Measurements from ENCODE around the gene TMEM121.
"Not testable (repeated sequence)": the region's sequence is repeated elsewhere in the genome, so short reads cannot be mapped to it uniquely, and the experiment has no call there.

TMEM121 gene

GRCh38 chr14:105547072-105547471, 20.7 kb downstream of the TMEM121 start:
- not testable (repeated sequence) for DNase-seq (ENCODE audit: low read depth)

- no peak for DNase-seq (ENCODE audit: low read depth)
Measured at GRCh38 chr14:105547741-105548169, 21.4 kb downstream of the TMEM121 start.

- no peak for DNase-seq (ENCODE audit: low read depth)
Measured at GRCh38 chr14:105549481-105549880, 23.1 kb downstream of the TMEM121 start.

- DNase-seq (ENCODE audit: low read depth) = no peak
Measured at GRCh38 chr14:105554022-105554421, 27.6 kb downstream of the TMEM121 start.

GRCh38 chr14:105554523-105554922, 28.1 kb downstream of the TMEM121 start:
- no peak for DNase-seq (ENCODE audit: low read depth)

- not testable (repeated sequence) for DNase-seq (ENCODE audit: low read depth)
Measured at GRCh38 chr14:105557671-105558070, 31.3 kb downstream of the TMEM121 start.

GRCh38 chr14:105558449-105559154, 32.2 kb downstream of the TMEM121 start:
- DNase-seq (ENCODE audit: low read depth) = not testable (repeated sequence)

- DNase-seq (ENCODE audit: low read depth) = not testable (repeated sequence)
Measured at GRCh38 chr14:105559384-105560047, 33.1 kb downstream of the TMEM121 start.

- not testable (repeated sequence) for DNase-seq (ENCODE audit: low read depth)
Measured at GRCh38 chr14:105560048-105560669, 33.8 kb downstream of the TMEM121 start.

- DNase-seq (ENCODE audit: low read depth) = not testable (repeated sequence)
Measured at GRCh38 chr14:105561345-105561744, 35.0 kb downstream of the TMEM121 start.

- no peak for DNase-seq (ENCODE audit: low read depth)
Measured at GRCh38 chr14:105562713-105563346, 36.4 kb downstream of the TMEM121 start.

GRCh38 chr14:105563347-105563737, 37.0 kb downstream of the TMEM121 start:
- no peak for DNase-seq (ENCODE audit: low read depth)

GRCh38 chr14:105564536-105564935, 38.2 kb downstream of the TMEM121 start:
- DNase-seq (ENCODE audit: low read depth) = not testable (repeated sequence)

GRCh38 chr14:105565185-105565919, 39.0 kb downstream of the TMEM121 start:
- DNase-seq (ENCODE audit: low read depth) = not testable (repeated sequence)

- DNase-seq (ENCODE audit: low read depth) = not testable (repeated sequence)
Measured at GRCh38 chr14:105566248-105567163, 40.1 kb downstream of the TMEM121 start.

GRCh38 chr14:105567164-105568103, 41.1 kb downstream of the TMEM121 start:
- not testable (repeated sequence) for DNase-seq (ENCODE audit: low read depth)

- not testable (repeated sequence) for DNase-seq (ENCODE audit: low read depth)
Measured at GRCh38 chr14:105568140-105568843, 41.9 kb downstream of the TMEM121 start.

GRCh38 chr14:105568859-105569766, 42.7 kb downstream of the TMEM121 start:
- DNase-seq (ENCODE audit: low read depth) = no peak

Data from stimulated activated CD8-positive, alpha-beta memory T cell treated with anti-CD3 and anti-CD28 coated beads, Interleukin-15, amount 100 ng/mL, for 24 hours (primary cell).